CD4-positive, alpha-beta T cell treated with Interleukin-2 at 100 ng/mL for 4 hours (primary cell): ENCODE measurements around the gene RHOBTB1.
"Not testable (repeated sequence)": the region's sequence is repeated elsewhere in the genome, so short reads cannot be mapped to it uniquely, and the experiment has no call there.

Source experiments
- DNase-seq: peaks from one replicate; pipeline ENCODE4 v3.0.0-alpha.2; 2020; ENCODE audit warnings: low spot score

RHOBTB1 gene

DNA sequence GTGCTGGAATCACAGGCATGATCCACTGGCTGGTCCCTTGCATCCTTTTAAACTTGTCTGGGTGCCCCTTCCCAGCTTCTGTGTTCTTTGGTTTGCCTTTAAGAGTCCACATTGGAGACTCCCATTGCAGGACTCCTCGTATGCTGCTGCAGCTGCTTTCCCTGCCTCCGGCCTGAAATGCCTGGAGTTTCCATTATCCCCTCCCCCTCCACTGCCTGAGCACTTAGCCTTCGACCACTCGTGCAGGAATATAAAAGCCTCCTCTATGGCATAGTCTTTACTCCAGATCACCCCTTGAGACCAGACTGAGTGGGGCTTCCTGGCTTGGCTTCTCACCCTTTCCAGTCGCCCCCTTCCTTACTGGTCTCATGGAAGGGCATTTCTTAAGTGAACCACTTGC lies 80.2 kb downstream of the RHOBTB1 start:
- DNase-seq = no peak

DNA sequence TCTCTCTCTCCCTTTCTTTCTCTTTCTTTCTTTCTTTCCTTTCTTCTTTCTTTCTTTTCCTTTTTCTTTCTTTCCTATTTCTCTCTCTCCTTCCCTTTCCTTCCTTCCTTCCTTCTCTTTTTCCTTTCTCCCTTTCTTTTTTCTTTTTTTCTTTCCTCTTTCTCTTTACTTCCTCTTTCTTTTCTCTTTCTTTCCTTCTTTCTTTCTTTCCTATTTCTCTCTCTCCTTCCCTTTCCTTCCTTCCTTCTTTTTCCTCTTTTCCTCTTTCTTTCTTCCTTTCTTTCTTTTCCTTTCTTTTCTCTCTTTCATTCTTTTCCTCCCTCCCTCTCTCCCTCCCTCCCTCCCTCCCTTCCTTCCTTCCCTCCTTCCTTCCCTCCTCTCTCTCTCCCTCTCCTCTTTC lies 81.5 kb downstream of the RHOBTB1 start:
- no peak for DNase-seq

DNA sequence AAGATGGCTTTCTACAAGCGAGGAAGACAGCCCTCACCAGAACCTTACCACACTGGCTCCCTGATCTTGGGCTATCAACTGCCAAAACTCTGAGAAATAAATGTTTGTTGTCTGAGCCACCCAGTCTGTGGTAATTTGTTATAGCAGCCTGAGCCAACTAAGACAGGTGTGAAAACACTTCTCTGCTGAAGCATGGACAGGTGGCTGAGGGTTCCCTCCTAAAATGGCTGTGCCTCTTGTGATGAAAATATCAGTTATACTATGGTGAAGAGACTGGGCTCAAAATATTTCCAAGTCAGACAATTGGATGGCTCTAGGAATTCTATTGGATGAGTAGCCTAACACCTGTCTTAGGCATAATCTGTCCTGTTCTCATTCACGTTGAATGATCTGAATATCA lies 87.6 kb downstream of the RHOBTB1 start:
- DNase-seq = no peak

DNA sequence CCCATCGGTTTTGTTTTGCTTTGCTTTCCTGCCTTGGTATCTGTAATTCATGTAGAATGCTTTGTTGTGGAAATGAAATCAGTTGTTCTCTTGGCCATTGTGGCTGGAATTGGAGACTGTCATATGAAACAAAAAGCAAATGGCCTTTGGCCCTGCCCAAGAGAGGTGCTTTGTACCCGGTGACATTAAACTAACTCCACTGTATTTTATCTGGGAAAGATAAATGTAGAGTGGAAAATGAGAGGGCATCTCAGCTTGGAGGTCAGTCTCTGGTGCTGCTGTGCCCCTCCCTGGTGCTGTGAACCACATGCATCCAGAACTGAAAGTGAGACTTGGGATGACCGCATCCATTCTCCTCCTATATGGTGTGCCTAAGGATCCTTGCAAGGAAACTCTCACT lies 90.3 kb downstream of the RHOBTB1 start:
- DNase-seq = no peak

DNA sequence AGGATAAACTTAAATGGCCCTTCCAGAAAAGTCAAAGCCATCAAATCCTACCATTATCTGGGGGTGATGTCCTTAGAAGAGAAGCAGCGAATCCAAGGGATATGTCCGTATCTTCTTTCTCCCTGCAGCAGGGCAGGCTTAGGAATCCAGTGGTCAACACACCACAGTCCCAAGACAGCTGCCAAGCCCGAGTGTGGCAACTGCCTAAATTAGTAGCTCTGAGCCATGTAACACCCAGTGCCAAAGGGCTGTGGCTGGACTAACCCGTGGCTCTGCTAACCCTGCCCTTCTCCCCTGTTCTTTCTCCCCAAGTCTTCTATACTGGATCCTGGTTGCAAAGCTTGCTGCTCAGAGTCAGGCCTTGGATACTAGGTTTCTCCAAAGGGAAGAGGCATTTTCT lies 90.9 kb downstream of the RHOBTB1 start:
- no peak for DNase-seq

DNA sequence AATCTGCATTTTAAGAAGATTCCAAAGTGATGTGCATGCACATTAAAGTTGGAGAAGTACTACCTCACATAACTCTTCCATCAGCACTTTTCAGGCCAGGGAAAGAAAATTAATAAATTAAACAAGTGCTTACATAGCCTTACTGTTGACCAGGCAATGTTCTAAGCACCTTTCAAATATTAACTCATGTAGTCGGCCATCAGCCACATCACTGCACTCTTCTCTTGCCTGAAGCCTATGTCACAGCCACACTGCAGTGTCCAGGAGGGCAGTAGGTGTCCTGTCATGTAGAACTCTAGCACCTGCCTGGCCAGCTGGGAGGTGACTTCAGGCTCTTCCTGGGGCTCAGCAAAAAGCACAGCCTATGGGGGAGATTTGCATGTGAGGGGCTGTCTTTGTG lies 94.2 kb downstream of the RHOBTB1 start:
- DNase-seq = no peak

DNA sequence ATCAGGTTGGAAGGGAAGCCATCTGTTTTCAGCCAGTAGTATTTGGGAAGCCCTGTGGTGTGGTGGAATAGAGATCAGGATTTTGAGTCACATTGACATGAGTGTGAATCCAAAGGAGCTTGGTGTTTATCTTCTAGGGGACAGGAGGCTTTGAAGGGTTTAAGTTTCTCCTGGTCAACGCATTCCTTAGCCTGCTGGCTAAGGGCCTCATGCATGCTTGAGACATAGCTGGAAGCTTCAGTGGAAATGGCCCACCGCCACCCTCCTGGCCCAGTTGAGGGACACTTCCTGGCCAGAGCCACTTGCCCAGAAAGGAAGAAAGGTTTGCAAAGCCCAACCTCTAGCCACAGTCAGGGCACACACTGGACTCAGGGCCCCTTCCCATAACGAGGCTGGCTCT lies 94.8 kb downstream of the RHOBTB1 start:
- DNase-seq = no peak

DNA sequence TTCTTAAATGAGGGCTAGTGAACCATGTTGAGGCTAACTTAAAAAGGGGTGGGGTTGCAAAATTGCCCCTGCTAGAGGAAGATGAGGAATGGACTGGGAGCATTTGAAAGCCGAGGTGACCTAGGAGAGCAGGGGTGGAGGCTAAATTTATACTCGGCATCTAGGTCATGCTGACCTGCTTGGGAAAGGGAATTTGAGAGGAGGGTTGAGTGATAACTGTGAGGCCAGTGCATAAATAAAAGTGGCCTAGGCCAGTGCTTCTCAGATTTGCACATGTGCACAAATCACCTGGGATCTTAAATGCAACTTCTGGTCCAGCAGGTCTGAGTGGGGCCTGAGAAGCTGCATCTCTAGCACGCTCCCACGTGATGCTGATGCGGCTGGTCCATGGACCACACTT lies 95.3 kb downstream of the RHOBTB1 start:
- DNase-seq = no peak

DNA sequence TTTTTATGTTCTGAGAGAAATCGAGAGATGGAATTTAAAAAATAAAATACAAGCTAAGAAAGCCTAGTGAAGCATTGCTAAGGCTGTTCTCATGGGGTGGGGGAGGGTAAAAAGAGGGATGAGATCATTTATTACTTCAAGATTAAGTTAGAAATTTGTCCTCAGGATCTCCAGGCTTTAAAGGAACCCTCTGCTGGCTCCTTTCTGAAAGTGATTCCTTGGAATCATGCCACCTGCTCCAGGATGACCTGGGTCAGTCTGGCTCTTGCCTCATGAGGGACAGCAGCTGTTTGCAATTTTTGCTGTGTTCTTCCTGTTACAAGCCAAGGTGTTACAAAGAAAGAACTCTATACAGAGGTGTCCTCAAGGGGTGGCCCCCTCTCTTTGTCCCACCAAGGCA lies 95.9 kb downstream of the RHOBTB1 start:
- DNase-seq = no peak

DNA sequence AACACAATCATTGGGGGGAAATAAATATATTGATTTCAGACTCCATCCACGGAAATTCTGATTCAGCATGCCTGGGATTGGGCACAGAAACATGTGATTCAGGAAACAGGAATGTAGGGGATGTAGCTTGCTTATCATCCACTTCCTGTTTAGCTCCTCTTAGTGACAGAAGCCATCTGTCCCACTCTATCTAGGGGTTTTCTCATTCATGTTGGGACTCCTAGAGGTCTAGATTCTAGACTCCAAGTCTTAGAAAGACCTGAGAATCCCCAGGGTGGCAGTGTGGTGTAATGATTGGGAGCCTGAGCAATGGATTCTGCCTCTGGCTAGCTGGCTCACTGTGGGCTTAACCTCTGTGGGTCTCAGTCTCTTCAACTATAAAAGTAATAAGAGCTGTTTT lies 97.8 kb downstream of the RHOBTB1 start:
- DNase-seq = no peak

DNA sequence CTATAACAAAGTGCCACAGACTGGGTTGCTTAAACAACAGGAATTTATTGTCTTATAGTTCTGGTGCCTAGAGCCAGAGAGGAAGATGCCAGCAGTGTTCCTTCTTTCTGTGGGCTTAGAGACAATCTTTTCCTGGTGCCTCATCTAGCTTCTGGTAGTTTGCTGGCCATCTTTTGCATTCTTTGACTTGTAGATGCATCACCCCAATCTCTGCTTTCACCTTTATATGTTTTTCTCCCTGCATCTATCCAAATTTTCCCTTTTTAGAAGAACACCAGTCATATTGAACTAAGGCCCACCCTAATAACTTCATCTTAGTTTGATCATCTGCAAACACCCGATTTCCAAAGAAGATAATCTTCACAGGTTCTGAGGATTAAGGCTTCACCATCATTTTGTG lies 98.9 kb downstream of the RHOBTB1 start:
- no peak for DNase-seq

DNA sequence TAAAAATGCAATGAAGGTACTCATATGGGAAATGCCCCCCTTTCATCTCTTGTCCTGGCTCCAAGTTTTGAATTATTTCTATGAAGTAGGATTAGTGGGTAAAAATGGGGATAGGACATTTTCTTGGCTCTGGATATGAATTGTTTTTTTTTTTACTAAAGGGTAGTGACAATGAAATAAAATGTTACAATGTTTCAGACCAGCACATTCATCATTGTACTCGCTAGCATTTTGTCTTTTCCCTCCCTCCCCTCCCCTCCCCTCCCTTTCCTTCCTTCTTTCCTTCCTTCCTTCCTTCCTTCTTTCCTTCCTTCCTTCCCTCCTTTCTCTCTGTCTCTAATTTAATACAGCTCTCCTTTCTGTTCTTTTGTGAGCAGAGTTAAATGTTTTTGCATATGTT lies 101.3 kb downstream of the RHOBTB1 start:
- DNase-seq = no peak

DNA sequence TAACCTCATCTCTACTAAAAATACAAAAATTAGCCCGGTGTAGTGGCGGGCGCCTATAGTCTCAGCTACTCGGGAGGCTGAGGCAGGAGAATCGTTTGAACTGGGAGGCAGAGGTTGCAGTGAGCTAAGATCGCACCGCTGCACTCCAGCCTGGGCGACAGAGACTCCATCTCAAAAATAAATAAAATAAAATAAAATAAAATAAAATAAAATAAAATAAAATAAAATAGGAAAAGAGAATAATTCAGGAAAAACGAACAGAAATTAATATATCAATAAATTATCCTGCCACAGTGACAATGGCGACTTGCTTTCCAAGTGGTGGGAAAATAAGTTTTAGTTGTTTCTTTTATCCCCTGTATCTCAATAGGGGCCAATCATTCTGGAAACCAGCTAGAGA lies 102.8 kb downstream of the RHOBTB1 start:
- DNase-seq = not testable (repeated sequence)

DNA sequence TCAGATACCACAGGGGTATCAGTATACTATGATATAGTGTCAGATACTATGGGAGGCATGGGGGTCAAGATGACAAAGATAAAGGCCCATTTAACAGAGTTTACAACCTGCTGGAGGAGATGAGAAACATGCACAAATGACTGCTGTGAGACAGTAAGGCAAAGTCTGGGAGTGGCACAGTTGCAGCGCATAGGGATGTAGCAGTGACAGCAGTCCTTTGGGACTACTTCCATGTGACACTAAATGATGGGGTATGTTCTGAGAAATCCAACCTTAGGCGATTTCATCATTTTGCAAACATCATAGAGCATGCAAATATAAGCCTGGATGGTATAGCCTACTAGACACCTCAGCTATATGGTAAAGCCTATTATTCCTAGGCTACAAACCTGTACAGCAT lies 108.9 kb downstream of the RHOBTB1 start:
- no peak for DNase-seq

DNA sequence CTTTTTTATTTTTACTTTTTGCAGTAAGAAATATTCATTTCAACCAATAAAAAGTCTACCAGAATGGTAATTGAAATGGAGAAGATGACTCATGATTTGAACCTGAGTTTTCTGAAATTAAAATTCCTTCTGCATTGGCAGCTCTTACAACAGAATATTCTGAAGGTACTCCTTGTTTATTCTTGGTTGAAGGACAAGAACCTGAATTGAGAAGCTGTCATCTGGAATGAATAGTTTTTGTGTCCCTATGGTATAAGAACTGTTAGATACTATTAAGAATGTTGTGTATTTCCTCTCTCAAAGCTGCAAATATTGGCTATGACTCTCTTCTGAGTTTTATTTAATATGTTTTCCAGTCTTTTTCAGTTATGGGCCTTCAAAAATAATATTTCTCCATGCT lies 109.6 kb downstream of the RHOBTB1 start:
- no peak for DNase-seq

DNA sequence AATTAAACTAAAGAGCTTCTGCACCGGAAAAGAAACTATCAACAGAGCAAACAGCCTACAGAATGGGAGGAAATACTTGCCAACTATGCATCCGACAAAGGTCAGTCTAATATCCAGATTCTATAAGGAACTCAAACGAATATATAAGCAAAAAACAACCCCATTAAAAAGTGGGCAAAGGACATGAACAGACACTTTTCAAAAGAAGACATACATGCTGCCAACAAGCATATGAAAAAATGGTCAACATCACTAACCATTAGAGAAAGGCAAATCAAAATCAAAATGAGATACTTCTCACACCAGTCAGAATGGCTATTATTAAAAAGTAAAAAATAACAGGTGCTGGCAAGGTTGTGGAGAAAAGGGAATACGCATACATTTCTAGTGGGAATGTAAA lies 111.8 kb downstream of the RHOBTB1 start:
- DNase-seq = not testable (repeated sequence)

DNA sequence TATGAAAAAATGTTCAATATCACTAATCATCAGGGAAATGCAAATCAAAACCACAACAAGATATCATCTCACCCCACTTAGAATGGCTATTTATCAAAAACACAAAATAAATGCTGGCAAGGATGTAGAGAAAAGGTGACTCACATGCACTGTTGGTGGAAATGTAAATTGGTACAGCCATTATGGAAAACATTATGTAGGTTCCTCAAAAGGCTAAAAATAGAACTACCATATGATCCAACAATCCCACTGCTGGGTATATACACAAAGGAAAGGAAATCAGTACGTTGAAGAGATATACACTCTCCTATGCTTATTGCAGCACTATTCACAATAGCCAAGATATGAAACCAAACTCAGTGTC lies 115.5 kb downstream of the RHOBTB1 start:
- no peak for DNase-seq

DNA sequence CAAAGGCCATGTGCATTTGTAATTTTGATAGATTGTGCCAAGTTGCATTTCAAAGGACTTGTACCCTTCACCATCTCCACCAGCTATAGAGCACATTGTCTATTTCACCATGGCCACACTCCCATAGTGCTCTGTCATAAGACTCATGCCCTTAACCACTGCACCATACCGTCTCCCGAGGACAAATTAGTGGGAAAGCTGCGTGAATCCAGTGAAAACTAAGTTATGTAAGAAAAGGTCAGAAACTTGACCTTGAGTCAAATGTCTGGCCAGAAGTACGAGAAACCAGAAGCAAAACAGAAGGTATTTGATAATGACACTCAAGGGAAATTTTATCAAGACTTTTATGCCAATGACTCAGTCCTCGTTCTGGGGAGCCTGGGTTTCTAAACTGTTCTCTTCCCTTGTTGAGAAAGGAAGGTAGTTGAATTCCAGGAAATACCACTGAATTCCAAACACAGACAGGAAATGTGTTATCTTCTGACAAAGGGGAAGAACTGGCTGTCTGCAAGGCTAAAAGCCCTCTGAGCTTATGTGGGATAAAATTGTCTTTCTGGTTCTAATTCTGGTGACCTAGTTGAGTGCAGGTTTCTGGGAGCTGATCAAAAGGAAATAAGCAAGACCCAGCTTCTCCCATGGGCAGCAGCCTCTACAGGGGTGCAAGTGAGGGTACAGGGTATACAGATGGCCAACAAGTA lies 116.0 kb downstream of the RHOBTB1 start:
- no peak for DNase-seq

DNA sequence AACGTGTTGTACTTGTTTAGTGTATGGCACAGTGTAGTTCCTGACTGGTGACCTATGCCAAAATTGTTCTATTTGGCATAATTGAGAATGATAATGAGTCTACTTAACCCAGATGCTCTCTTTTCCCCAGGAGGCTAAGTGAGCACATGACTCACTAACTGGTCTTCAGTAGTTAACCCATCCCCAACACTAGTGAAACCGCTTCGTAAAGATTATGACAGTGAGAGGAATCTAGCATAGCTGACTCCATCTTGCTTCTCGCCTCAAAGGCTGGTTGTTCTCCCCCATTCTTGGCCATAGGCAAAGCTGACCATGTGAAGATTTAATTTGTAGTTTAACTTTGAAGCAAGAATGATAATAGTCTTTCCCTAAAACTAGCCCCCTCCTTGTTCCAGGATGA lies 118.5 kb downstream of the RHOBTB1 start:
- no peak for DNase-seq

DNA sequence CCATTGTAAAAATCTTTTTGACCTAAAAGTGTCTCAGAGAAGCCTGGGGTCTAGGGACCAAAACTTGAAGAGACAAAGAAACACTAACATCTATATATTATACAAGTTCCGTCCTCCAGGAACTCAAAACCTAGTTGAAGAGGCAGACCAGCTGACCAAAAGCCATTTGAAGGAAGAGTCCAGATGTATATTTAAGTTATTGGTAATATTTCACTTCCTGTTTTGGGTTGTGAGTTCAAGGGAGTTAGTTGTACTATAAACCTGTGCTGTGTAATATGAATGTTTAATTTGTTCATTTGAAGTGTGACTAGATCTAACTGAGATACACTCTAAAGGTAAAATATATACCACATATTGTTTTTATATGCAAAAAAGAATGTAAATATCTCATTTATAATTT lies 120.7 kb downstream of the RHOBTB1 start:
- no peak for DNase-seq

DNA sequence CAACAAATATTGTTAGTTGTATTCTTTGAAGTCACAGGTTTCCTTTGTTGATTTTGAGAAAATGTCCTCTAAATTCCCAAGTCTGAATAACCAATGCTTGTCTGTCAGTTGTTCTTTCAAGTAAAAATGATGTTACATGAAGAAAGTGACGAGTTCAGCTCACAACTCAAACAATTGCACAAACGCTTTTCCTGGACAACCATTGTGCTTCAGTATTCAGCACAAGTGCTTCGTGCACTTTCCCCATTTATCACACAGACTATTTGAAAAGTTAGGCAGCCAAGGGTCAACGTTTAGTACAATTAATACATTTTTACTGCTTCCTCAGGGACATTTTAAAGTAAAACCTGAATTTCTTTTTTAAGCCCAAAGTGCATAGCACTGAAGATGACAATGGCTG lies 121.2 kb downstream of the RHOBTB1 start:
- DNase-seq = no peak

DNA sequence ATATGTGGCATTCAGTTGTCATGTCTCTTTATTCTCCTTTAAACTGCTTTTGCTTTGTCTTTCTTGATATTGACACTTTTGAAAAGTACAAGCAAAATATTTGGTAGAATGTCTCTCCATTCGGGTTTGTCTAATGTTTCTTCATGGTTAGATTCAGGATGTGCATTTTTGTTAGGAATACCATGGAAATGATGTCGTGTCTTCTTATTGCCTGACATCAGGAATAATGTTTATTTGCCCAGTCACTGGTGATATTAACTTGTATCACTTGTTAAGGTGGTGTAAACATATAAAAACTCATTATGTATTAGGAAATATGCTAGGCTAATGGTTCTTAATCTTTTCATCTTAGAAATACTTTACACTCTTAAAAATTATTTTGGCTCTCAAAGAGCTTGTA lies 122.3 kb downstream of the RHOBTB1 start:
- DNase-seq = no peak

DNA sequence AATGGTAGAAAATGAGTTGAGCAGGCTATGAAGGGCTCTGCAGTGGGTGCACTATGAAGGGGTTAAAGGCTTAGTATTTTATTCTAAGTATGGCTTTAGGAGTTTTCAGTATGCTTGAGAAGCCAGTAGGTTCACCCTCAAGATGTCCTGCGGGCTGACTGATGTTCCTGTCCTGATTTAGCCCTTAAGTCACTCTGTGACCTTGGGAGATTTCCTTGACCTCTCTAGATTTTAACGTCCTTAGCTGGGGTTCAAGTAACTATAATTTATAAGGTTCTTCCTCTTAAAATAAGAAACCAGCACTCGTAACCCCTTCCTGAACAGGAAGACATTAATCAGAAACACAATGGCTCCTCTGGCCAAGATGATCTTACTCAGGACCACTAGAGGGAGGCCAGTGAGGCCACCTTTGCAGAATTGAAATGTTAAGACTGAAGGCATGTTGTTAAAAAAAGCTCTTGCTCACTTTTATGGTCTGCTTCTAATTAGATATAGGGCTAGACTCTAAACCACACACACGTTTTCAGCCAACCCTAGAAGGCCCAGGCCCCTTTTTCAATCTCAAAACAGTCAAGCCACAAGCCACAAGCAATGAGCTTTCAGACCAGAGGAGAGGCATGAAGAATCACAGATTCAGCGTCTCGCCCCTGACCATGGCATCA lies 123.8 kb downstream of the RHOBTB1 start:
- DNase-seq = no peak
